HG03175 (cell line): ENCODE results near the gene NR2F1-AS1.

ENCODE experiments used
- ATAC-seq: cut with Tn5 transposase; IDR thresholded peaks from one replicate; pipeline ENCODE4 v1.9.1; 2021; ENCODE audit warnings: mild to moderate bottlenecking, moderate library complexity; ENCODE audit not compliant: unreplicated experiment

Gene NR2F1-AS1

DNA sequence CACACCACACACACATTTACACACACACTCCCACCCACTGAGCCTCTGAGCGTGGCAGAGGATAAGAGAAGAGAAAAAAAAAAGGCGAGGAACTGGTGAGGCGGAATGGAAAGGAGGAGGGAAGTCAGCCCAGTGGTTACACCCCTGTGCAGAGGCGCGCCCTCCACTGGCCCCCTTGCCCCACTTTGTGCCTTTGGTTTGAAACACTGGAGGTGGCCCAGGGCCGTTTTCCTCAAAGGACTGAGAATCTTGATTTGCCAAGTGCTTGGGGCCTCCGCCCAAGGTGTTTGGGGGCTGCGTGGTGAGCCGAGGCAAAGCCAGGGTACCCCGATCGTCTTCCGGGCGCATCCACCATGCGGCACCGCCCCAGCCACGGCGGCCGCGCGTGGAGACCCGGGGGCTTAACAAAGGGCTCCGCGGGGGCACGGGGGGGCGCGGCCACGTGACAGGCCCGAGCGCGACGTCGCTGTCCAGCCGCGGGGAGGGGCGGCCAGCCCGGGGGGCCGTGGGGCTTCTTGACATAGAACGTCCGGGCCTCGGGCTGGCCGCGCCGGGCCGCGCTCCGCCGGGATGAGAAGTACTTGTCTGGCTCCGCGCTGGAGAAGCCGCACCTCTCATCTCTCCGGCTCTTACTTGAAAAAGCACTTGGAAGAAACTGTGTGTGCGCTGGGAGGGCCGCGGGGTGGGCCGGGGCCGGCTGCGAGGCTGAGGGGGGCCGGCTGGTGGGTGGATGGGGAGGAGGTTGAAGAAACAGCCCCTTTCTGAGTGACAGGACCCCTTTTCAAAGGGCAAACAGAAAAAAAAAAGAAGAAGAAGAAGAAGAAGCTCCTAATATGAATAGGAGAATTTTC, 23.0 kb upstream of the NR2F1-AS1 start:
- ATAC-seq = no peak

DNA sequence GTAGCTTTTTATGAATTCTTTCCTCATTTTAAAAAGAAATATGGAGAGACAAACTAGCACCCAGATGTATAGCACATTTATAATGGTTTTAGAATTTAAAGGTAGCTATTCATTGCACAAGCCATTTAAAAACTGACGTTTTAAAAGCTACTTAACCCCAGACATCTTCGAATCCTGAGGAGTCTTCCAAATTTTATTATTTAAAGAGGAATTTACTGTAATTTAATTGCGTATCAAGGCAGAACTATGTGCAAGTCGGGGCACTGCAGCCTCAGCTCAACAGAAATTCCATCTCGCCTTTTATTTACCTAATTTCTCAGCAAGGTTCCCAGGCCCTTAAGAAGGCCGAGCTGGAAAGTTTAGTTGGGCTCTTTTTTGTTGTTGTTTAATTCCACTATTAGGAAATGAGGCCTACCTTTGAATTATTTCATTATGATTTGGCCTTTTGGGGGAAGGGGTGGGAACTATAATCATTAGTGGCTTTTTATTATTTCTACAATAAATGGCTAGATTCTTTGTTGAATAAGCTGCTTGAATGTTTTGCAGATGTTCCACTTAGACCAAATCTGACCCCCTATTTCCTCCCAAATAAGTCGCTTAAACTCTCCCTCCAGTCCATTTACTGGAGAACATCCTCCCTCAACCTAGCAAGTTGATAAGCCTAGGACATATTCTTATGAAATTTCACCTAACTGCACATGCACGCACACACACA, 22.2 kb upstream of the NR2F1-AS1 start:
- no peak for ATAC-seq

DNA sequence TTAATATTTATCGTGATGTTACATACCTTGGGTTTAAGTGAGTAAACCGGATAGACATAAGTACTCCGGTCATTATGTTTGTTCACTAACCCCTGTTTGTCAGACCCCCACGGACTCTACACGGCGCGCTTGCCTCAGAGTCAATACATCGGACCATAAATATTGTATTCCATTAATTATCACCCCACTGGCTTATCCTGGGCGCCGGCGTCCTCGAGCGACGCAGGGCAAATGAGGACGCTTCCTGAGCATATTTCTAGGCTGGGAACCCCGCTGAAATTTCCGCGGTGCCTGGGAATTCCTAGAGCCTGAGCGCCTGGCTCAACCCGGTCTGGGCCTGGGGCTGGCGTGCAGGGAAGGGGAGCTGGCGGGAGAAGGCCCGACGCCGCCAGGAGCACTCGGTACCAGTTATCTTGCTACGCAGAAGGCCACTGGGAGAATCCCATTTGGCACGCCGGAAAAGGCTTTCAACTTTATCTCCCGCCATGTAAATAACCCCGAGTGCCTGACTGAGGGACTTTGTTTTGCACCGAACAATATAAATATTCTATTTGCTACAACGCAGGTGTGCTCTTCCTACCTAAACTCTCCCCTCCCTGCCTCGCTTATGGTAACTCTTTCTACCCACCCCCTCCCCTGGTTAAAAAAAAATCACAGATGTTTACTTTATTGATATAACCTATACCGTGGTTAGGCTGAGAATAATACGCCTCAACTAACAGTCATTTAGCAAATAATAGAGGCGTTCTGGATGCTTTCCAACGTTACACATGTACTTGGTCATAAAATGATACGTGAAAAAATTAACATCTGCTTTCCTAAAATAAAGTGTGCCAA, 21.4 kb upstream of the NR2F1-AS1 start:
- no peak for ATAC-seq

DNA sequence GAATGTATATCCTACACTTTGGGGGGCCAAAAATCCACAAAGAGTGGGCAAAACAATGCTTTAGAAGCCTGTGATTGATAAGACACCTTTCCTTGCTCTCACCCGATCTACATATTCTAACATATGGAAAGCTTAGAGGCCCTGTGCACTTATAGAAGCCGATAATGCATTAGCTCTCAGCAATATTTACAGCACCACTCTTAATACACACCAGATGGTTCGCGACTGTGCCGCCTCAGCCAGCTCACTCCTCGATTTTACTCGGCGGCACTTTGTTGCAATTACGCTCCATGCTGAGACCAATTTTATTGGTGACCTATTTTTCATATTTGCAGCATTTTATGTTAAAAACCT, 20.8 kb upstream of the NR2F1-AS1 start:
- ATAC-seq = no peak

DNA sequence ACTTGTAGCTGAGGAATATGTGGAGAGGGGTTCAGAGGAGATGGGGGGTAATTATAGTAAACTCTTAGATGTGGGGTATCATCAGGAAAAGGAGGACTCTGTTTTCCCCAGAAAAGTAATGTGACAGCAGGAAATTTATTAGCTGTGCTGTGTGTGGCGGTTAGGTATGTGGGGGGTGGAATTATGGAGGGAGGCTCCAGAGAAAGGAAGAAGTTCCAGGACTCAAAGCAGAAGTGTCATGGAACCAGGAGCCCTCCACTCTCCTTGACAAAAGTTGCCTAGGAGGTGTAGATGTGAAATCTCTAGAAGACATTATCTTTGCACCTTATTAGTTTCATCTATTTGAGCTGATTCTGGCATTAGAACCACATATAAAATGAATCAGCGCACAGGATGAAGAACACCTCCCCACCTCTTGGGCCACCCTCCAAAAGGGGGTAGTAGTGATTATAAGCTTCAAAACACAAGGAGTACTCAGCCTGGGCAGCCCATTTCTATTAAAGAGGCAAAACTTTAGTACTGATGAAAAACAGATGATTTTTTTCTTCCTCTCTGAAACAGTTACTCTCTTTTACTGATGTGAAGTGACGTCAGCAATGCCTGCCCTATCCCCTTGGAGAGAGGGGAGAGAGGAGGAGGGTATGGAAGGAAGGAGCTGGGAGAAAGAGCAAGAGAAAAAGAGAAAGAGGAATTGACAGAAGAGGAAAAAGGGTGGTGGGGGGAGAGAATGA, 20.2 kb upstream of the NR2F1-AS1 start:
- no peak for ATAC-seq

DNA sequence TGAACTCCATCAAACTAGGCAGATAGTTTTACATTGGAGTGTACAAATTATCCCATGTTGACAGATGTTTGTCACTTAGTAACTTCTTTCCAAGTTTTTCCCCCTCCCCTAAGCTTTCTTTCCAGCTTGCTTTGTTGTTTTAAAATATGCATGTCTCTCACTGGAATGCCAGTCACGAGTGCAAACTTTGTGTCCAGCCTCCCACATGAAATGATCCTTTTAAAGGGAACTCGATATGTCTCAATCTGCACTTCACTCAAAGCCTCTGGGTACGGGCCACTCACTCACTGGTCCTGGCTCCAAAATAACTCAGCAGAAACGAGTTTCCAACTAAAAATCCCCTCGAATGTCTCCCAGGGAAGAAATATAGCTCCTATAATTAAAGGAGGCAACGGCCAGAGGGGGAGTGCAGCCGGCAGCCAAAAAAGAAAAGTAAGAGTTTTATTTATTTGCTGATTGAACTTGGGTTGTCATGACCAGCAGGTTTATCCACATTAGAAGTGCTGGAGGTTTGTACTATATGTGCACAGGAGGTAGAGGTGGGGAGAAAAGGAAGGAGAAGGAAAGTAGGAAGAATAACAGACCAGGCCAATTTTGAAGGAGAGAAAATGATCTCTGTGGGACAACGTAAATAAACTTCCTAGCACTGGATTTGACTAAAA, 19.5 kb upstream of the NR2F1-AS1 start:
- no peak for ATAC-seq

DNA sequence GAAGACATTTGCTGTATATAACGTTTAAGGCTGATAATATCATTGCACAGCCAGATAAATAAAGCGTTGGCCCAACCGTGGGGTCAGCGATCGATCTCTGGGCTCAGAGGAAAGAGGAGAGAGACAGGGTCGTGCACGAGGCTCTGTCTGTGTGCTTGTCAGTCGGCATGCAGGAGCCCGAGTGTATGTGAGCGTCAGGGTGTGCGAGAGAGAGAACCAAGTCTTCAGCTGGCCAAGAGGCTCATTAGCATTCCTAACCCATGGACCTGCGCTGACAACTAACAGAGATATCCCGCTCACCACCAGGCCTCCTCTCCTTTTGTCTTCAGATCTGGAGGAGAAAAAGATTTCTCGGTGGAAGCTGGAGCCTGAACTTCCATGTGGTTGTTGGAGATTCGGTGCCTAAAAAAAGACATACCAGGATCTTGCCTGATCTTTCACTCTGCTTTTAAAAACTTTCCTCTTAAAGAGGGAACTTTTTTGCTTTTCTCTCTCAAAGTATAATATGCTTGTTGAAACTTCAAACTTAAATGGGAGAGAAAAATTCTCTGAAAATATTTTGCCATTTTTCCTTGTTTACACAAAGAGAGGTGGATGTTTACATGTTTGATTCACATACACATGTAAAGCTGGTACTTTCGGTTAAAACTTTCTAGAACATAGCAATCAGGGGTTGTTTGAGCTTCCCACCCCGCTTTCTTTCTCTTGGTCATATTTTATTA, 18.5 kb upstream of the NR2F1-AS1 start:
- ATAC-seq = no peak

DNA sequence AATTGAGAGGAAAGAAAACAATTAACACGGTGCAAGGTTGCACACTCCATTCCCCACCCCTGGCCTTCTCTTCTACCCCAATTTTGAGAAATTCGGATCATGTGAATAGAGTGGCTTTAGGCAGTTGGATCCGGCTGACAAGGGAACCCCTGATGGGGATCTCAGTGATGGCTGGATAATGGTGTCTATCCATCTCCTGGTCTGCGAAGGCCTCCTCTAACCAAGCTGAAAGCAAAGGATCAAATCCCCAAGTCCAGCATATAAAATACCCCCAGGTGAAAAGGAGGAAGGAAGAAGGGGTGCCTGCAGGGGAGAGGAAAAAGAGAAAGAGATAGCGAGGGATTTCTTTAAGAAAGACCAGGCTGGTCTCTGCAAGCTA, 18.0 kb upstream of the NR2F1-AS1 start:
- ATAC-seq = no peak

DNA sequence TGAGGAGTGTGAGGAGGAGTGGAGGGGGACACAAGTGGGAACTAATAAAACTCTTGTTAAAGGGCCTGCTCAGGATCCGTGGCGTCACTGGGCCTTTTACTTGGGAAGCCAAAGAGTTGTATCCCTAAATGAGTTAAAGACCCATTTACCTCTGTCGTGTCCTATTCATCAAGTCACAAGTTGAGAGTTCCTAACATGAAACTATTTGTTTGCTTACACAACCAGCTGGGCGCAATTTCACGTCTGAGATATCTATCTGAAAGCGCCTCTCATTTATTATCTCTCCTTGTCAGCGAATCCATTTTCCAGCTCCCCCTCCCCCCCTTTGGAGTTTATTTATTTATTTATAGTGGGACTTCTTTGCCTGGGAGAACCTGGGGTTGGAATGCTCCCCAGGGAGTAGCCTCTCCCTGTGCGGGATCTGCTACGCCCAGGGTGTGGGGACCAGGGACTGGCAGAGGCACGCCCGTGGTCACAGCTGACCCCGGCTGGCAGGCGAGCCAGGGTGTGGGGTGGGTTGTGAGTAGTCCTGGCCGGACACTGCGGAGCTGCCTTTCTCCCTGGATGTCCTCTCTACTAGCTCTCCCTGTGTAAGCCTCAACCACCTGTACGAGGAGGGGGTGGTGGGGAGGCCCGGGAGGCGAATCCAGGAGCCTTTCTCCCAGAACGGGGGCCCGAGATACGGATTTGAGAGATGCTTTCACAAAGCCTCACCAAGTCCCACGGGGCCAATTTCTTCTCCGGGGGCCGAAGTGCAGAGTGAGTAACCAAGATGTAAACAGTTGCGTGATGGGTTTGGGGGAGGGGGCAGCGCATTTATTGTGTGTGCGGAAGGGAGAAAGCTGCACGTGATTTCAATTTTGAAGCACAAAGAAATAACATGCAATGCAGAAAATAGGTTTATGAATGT, 17.3 kb upstream of the NR2F1-AS1 start:
- ATAC-seq = no peak

DNA sequence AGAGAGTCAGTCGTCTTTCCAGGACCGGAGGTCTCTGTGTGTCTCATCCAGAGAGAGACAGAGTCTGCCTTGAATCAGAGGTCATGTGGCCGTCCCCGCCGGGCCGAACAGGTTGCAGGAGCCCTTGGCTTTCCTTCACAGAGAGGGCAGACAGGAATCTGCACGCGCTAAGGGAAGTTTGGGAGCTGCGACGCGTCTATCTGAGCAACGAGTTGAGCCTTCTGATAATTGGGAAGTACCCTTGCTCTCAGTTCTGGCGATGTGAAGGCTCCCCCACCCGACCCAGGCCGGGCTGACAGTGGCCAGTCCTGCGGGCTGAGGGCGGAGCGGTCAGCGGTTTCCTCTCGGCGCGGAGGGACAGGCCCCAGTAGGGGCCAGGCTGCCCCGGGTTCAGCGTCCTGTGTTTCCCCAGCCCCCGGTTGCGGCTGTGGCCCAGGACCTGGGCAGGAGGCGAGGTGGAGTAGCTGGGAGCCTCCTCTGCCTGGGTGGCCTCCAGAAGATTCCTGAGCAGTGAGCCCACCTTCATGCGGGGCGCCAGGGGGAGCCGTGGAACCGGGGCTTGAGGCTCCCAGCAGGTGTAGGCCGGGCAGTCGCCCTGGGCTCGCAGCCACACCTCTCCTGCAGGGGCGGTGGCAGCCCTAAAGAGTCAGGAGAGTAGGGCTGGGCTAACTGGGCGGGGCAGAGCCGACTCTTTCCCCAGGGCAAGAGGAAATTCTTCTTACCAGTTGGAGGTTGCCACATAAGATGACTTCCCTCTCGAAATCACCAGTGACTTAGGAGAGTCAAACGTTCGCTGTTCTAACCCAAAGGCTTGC, 15.9 kb upstream of the NR2F1-AS1 start:
- ATAC-seq = peak; percentile 34

DNA sequence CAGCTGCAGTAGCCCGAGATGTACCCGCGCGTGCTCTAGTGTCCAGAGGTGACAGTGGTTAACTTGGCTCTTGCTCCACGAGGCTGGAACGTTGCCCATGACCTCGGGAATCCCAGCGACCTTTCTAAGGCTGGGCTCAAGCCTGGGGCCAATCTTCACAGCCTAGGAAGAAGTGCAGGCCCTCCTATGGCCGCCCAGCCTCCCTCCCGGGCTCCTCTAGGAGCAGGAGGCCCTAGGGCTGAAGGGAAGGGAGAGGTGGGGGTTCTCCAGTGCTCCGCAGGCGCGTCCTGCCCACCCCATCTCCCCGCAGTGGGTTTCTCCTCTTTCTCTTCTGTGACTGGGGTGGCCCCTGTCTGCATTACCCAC, 15.3 kb upstream of the NR2F1-AS1 start:
- no peak for ATAC-seq

DNA sequence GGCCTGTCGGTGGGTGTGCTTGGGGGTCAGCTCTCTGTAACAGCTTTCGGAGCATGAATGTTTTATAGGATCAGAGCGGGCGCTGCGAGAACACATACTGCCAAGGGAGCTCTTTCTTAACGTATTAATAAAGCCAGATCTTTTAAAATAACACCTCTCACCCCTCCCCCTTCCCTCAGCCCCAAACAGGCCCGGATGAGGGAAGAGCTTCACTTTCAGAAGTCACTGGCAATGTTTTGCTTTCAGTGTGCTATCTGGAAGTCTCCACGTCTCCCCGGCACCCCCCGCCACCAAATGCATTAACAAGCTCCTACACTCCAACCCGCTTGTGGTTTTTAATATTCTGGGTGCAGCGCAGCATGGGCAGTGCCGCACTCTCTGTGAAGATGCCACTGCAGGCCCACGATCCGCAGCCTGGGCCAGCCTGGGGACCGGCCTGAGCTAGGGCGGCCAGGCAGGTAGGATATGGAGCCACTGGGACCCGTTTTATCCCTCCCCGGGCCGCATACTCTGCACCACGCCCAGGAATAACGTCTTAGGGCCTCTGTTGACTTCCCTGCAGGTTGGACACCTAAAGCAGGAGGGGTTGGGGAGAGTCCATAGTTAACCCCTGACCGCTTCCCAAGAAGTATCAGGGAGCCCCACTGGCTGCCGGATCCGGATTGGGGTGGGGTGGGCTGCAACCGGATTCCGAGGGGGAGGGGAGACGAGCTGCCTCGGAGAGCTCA, 14.6 kb upstream of the NR2F1-AS1 start:
- ATAC-seq = no peak

DNA sequence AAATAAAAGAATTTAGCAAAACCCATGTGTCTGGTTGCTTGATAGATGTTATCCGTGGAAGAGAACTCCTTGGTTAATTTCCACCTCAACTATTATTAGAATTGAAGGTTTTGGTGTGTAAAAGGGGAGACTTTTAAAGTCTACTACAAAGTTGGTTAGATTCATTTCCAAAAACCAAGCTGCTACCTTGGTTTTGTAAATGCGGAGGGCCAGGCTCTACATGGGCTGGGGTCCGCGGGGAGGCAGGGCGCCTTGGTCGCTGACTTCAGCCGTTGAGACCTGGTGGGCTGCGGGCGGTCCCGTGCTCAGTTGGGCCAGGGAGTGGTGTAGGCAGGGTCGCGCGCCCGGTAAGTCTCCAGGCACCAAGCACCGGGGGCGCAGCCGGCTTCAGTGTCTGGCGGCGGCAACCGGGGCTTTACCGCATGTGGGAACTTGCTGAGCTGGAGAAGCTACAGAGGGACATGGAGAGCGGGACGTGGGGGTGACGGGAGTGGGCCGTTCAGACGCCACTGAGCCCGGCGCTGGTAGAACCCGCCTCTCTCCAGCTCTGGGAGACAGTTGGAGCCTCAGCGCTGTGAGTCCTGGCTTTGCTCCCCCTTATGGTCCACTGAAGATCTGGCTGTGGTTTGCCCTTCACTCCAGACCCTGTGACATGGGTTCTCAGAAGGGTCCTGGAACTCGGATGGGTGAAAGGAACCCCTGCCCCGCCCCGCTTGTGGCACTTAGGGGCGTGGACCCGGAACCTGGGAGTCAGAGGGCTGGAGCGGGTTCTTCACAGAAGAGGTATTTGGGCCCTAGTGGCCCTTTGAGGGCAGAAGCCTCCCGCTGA, 13.8 kb upstream of the NR2F1-AS1 start:
- no peak for ATAC-seq

DNA sequence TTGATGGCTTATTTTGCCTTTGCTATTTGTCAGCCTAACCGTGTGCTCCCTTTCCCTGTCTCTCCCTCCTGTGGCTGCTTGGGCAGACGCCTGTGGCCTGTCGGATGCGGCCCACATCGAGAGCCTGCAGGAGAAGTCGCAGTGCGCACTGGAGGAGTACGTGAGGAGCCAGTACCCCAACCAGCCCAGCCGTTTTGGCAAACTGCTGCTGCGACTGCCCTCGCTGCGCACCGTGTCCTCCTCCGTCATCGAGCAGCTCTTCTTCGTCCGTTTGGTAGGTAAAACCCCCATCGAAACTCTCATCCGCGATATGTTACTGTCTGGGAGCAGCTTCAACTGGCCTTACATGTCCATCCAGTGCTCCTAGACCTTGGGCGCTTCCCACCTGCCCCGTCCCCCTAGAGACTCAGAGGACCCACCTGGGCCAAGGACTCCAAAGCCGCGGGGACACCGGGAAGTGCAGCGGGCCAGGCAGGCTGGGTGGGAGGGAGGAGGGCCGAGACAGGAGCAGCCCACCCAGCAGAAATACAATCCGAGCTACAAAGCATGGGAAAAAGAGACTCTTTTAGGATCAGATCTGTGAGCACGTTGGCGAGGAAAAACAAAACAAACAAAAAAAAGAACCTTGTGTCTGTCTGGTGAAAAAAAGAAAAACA, 12.6 kb upstream of the NR2F1-AS1 start:
- ATAC-seq = no peak

DNA sequence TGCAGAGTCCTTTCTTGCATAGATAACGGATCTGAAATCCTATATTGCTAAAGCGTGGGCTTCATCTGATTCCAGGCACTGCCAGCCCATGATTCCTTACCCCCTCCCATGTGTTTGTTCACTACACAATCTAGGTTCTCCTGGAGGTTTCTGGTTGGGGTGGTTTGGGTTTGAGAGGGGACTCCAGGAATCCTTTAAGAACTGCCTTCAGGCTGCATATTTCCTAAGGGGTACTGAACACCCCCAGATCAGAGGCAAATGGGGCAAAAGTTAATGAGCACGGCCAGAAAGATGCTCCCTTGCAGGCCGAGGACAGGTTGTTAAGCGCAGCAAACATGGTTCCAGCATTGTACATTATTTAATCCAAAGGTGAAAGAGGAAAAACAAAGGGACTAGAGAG, 11.9 kb upstream of the NR2F1-AS1 start:
- no peak for ATAC-seq
